K562 (cell line): ENCODE results near the gene CDR2L. TPM values are rescaled to one million over a fixed set of nuclear protein-coding genes. Genes with fewer than 3 reads are reported as not detected.
A peak's percentile ranks its signal among the peaks of the same experiment; 100 is the strongest.

Source experiments
- HDAC1 ChIP-seq, 2 experiments: fragments of 450-650 bp; IDR thresholded peaks; 2 replicates each; pipeline ENCODE4 v1.6.1; 2016 to 2017; ENCODE audit warnings: inconsistent platforms in 1 of 2, mild to moderate bottlenecking in 1 of 2, moderate library complexity in 1 of 2
- MAZ ChIP-seq, 2 experiments: fragments of 450-650 bp in 1 of 2; sonication (generic) in 1 of 2; formaldehyde crosslinking; IDR thresholded peaks in 1 of 2; conservative IDR thresholded peaks in 1 of 2; 2 replicates each; pipeline versions ENCODE4 v1.4.0 to v1.5.0; 2020; ENCODE audit warnings: mild to moderate bottlenecking in 1 of 2, missing genetic modification reagents in 1 of 2
- MGA ChIP-seq: fragments of 450-650 bp; IDR thresholded peaks from 2 replicates; pipeline ENCODE4 v1.6.1; 2016; ENCODE audit warnings: mild to moderate bottlenecking, moderate library complexity
- MIER1 ChIP-seq: fragments of 450-650 bp; IDR thresholded peaks from 2 replicates; pipeline ENCODE4 v1.6.1; 2016; ENCODE audit warnings: antibody characterized with exemption, mild to moderate bottlenecking, low read depth
- SP2 ChIP-seq: IDR thresholded peaks from 2 replicates; pipeline ENCODE4 v1.6.1; 2011; ENCODE audit warnings: mild to moderate bottlenecking, low read depth, low read length, moderate library complexity; ENCODE audit not compliant: poor library complexity, severe bottlenecking; ENCODE audit errors: extremely low read depth
- WHSC1 ChIP-seq: IDR thresholded peaks from one replicate; pipeline ENCODE4 v1.6.1; 2012; ENCODE audit warnings: low read length, control low read depth, inconsistent platforms
- ZBTB1 ChIP-seq: sonication (generic); formaldehyde crosslinking; IDR thresholded peaks from 2 replicates; pipeline ENCODE4 v1.8.1; 2023; ENCODE audit warnings: missing genetic modification reagents, low read depth, mild to moderate bottlenecking, borderline replicate concordance
- ZNF655 ChIP-seq: fragments of 250-450 bp; sonication (Bioruptor Pico); IDR thresholded peaks from 2 replicates; pipeline ENCODE4 v1.5.0; 2021
- ZNF699 ChIP-seq: fragments of 250-450 bp; sonication (Bioruptor Pico); IDR thresholded peaks from 2 replicates; pipeline ENCODE4 v1.8.0; 2021; ENCODE audit warnings: mild to moderate bottlenecking, moderate library complexity; ENCODE audit not compliant: insufficient replicate concordance
- polyA plus RNA-seq, 8 experiments: library from polyadenylated mRNA; depleted of rRNA in 4 of 8; stranded (reverse) in 5 of 8; unstranded in 3 of 8; fragments of >200 nt; fragmentation: Nextera tagmentation in 2 of 8; fragmentation: Illumina TruSeq in 1 of 8; extraction: Ambion mirVana in 2 of 8; extraction: Trizol in 1 of 8; gene quantifications; 2 replicates each; pipeline versions ENCODE4 v1.2.1 to v1.2.3, GENCODE V29; 2011 to 2014; ENCODE audit warnings: inconsistent platforms in 1 of 8, missing spikeins in 1 of 8
- total RNA-seq, 7 experiments: library from RNA; depleted of rRNA in 6 of 7; stranded (reverse); fragments of >200 nt in 6 of 7; fragmentation: Illumina TruSeq in 2 of 7; extraction: Trizol in 2 of 7; gene quantifications; 2 replicates each; pipeline versions ENCODE4 v1.2.1 to v1.2.3, GENCODE V29; 2011 to 2021; ENCODE audit warnings: low replicate concordance in 1 of 7
- TF ChIP-seq, protein P1 (sequence below): fragments of 450-650 bp; conservative IDR thresholded peaks from 2 replicates; pipeline ENCODE4 v1.6.1; 2016; ENCODE audit warnings: missing genetic modification characterization, low read depth, mild to moderate bottlenecking, missing compliant biosample characterization, moderate library complexity
- TF ChIP-seq, protein P2 (sequence below): sonication (generic); formaldehyde crosslinking; IDR thresholded peaks from 2 replicates; pipeline ENCODE4 v1.8.1; 2023; ENCODE audit warnings: mild to moderate bottlenecking, missing genetic modification reagents

The CDR2L gene
- total and polyA plus RNA-seq, 9 of the 15 experiments (the other 6 are each of a cell fraction or from before 2014, with no cell fraction given): 2.7 to 16.0 (median 7.3) TPM

GRCh38 chr17:74987909-74988711, 678 bp downstream of the CDR2L start (continued):
- TF ChIP-seq ZNF655 (CRISPR knock-in tag) (no peak), ZNF699 (CRISPR knock-in tag) (no peak), MIER1 (no peak), ZBTB1 (CRISPR knock-in tag) (0 out of 2 replicates have a peak, but pooled peaks have one; percentile 28), MAZ (CRISPR knock-in tag; conservative IDR thresholded peaks at IDR 0.05 in 1 of 2, IDR thresholded peaks at IDR 0.05 in 1 of 2) (peak; percentile 71 to 85), HDAC1 (IDR thresholded peaks at IDR 0.05) (0 out of 4 replicates have a peak, but pooled peaks of 1 of the 2 experiments have one; percentile 33), MGA (no peak), SP2 (no peak), WHSC1 (no peak)
- TF ChIP-seq, protein P1, sequence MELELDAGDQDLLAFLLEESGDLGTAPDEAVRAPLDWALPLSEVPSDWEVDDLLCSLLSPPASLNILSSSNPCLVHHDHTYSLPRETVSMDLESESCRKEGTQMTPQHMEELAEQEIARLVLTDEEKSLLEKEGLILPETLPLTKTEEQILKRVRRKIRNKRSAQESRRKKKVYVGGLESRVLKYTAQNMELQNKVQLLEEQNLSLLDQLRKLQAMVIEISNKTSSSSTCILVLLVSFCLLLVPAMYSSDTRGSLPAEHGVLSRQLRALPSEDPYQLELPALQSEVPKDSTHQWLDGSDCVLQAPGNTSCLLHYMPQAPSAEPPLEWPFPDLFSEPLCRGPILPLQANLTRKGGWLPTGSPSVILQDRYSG: no peak
- TF ChIP-seq, protein P2, sequence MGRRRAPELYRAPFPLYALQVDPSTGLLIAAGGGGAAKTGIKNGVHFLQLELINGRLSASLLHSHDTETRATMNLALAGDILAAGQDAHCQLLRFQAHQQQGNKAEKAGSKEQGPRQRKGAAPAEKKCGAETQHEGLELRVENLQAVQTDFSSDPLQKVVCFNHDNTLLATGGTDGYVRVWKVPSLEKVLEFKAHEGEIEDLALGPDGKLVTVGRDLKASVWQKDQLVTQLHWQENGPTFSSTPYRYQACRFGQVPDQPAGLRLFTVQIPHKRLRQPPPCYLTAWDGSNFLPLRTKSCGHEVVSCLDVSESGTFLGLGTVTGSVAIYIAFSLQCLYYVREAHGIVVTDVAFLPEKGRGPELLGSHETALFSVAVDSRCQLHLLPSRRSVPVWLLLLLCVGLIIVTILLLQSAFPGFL: no peak
